ENCODE results near the gene NUB1.

The NUB1 gene

GRCh38 chr7:151399906-151400305 lies 58.3 kb downstream of the NUB1 start:
- DNase-seq (ENCODE audit: insufficient read length, low spot score) (no peak), FAIRE-seq (no peak)

GRCh38 chr7:151400626-151401315 lies 59.2 kb downstream of the NUB1 start:
- DNase-seq (ENCODE audit: insufficient read length, low spot score) (no peak), FAIRE-seq (no peak)

- DNase-seq (ENCODE audit: insufficient read length, low spot score) = no peak
- FAIRE-seq = no peak
These were observed 60.6 kb downstream of the NUB1 start for GRCh38 chr7:151402029-151402835.

GRCh38 chr7:151403764-151404163 lies 62.2 kb downstream of the NUB1 start:
- no peak for FAIRE-seq
- no peak for DNase-seq (ENCODE audit: insufficient read length, low spot score)

- DNase-seq (ENCODE audit: insufficient read length, low spot score) (no peak), FAIRE-seq (no peak)
These were observed 62.8 kb downstream of the NUB1 start for GRCh38 chr7:151404216-151405011.

GRCh38 chr7:151405056-151405455 lies 63.4 kb downstream of the NUB1 start:
- no peak for FAIRE-seq
- DNase-seq (ENCODE audit: insufficient read length, low spot score) = no peak

- FAIRE-seq (no peak), DNase-seq (ENCODE audit: insufficient read length, low spot score) (no peak)
These were observed 64.0 kb downstream of the NUB1 start for GRCh38 chr7:151405588-151405987.

- DNase-seq (ENCODE audit: insufficient read length, low spot score) = no peak
- FAIRE-seq = no peak
These were observed 64.7 kb downstream of the NUB1 start for GRCh38 chr7:151406051-151406875.

GRCh38 chr7:151406886-151407583 lies 65.4 kb downstream of the NUB1 start:
- no peak for FAIRE-seq
- DNase-seq (ENCODE audit: insufficient read length, low spot score) = no peak

GRCh38 chr7:151408498-151408838 lies 66.9 kb downstream of the NUB1 start:
- DNase-seq (ENCODE audit: insufficient read length, low spot score) (no peak), FAIRE-seq (no peak)

GRCh38 chr7:151408839-151409666 lies 67.4 kb downstream of the NUB1 start:
- DNase-seq (ENCODE audit: insufficient read length, low spot score) (no peak), FAIRE-seq (no peak)

- no peak for FAIRE-seq
These were observed 68.2 kb downstream of the NUB1 start, which contains the start of gene WDR86 for GRCh38 chr7:151409667-151410404. TSS of gene WDR86 (minus strand) at chr7:151410038. CDS start at chr7:151409589, 449 bp downstream.

GRCh38 chr7:151410405-151411390 lies 69.1 kb downstream of the NUB1 start:
- FAIRE-seq (no peak), DNase-seq (ENCODE audit: insufficient read length, low spot score) (peak; percentile 68)

More at GRCh38 chr7:151409667-151410404, 68.2 kb downstream of the NUB1 start, which contains the start of gene WDR86:
- no peak for DNase-seq (ENCODE audit: insufficient read length, low spot score)

- FAIRE-seq (no peak), DNase-seq (ENCODE audit: insufficient read length, low spot score) (no peak)
These were observed 69.9 kb downstream of the NUB1 start for GRCh38 chr7:151411551-151411950.

GRCh38 chr7:151412318-151412717 lies 70.7 kb downstream of the NUB1 start:
- DNase-seq (ENCODE audit: insufficient read length, low spot score) (no peak), FAIRE-seq (no peak)

GRCh38 chr7:151413241-151413640 lies 71.6 kb downstream of the NUB1 start:
- no peak for FAIRE-seq

More at GRCh38 chr7:151413241-151413640, 71.6 kb downstream of the NUB1 start:
- DNase-seq (ENCODE audit: insufficient read length, low spot score) = no peak

Data from HTR-8/SVneo (cell line).